H1 (cell line): Measurements from ENCODE around the gene PPAN. TPM values are rescaled to one million over a fixed set of nuclear protein-coding genes. Genes with fewer than 3 reads are reported as not detected.

Experiments used
- CTCF ChIA-PET: fragments of 300-600 bp; sonication (Branson Sonifier 250); formaldehyde crosslinking; loops from one replicate; lab custom pipeline; 2021; ENCODE audit not compliant: partially characterized antibody; lab: Charles Lee
- POLR2A ChIA-PET: fragments of 300-600 bp; sonication (Branson Sonifier 250); formaldehyde crosslinking; loops from one replicate; lab custom pipeline; 2021; ENCODE audit warnings: inconsistent platforms; ENCODE audit not compliant: partially characterized antibody; lab: Charles Lee
- DNase-seq, 2 experiments: peaks; one replicate each; pipeline versions ENCODE4 v3.0.0 to v3.0.0-alpha.2; 2010 to 2022; ENCODE audit warnings: low spot score in 2 of 2, low read depth in 1 of 2, mixed read lengths in 1 of 2
- FAIRE-seq: peaks from 2 replicates; lab custom pipeline; 2011; peaks lifted over from hg19 to GRCh38; lab: Jason Lieb, UNC
- H2AFZ ChIP-seq: 2 replicates; pipeline ENCODE4 v1.8.1; 2012; ENCODE audit warnings: low read length, inconsistent platforms
- H2AK5ac ChIP-seq: 2 replicates; pipeline ENCODE4 v1.6.1; 2013; ENCODE audit warnings: low read depth, low read length
- H2BK120ac ChIP-seq: replicated peaks from 2 replicates; pipeline ENCODE3; 2013; ENCODE audit warnings: low read depth, low read length, inconsistent platforms
- H2BK12ac ChIP-seq: 2 replicates; pipeline ENCODE4 v1.6.1; 2013; ENCODE audit warnings: low read depth, low read length
- H2BK15ac ChIP-seq: 2 replicates; pipeline ENCODE4 v1.6.1; 2013; ENCODE audit warnings: low read length
- H2BK20ac ChIP-seq: 2 replicates; pipeline ENCODE4 v1.6.1; 2013; ENCODE audit warnings: low read length
- H2BK5ac ChIP-seq: 2 replicates; pipeline ENCODE4 v1.6.1; 2013; ENCODE audit warnings: low read depth, low read length
- H3K14ac ChIP-seq: 2 replicates; pipeline ENCODE4 v1.6.1; 2013; ENCODE audit warnings: inconsistent platforms; ENCODE audit not compliant: insufficient read length
- H3K18ac ChIP-seq: 2 replicates; pipeline ENCODE4 v1.6.1; 2013; ENCODE audit warnings: low read length; ENCODE audit errors: extremely low read depth
- H3K23ac ChIP-seq: 2 replicates; pipeline ENCODE4 v1.6.1; 2013; ENCODE audit warnings: inconsistent platforms; ENCODE audit not compliant: insufficient read length
- H3K23me2 ChIP-seq: 2 replicates; pipeline ENCODE4 v1.6.1; 2013; ENCODE audit warnings: low read depth, low read length
- H3K27ac ChIP-seq: 2 replicates; pipeline ENCODE4 v1.6.1; 2011; ENCODE audit warnings: low read depth, low read length, inconsistent platforms
- H3K27me3 ChIP-seq, 4 experiments: replicated peaks in 1 of 4; 1 replicate in 1 of 4; 2 replicates in 3 of 4; pipeline versions ENCODE4 v1.6.1 to v1.8.1; 2011 to 2013; ENCODE audit warnings: low read length in 3 of 4, mild to moderate bottlenecking in 3 of 4, inconsistent platforms in 2 of 4, mixed read lengths in 2 of 4, moderate library complexity in 1 of 4; ENCODE audit not compliant: control insufficient read depth in 3 of 4, insufficient read depth in 3 of 4; ENCODE audit errors: extremely low read depth in 1 of 4
- H3K36me3 ChIP-seq, 4 experiments: 2 replicates each; pipeline versions ENCODE4 v1.6.1 to v1.8.1; 2011 to 2013; ENCODE audit warnings: mild to moderate bottlenecking in 4 of 4, low read length in 3 of 4, moderate library complexity in 2 of 4, control low read depth in 1 of 4, inconsistent platforms in 1 of 4; ENCODE audit not compliant: insufficient read depth in 4 of 4, control insufficient read depth in 2 of 4
- H3K4ac ChIP-seq: replicated peaks from 2 replicates; pipeline ENCODE3; 2013; ENCODE audit warnings: low read length, low read depth, mixed read lengths, inconsistent platforms; ENCODE audit not compliant: insufficient read length
- H3K4me1 ChIP-seq, 4 experiments: replicated peaks in 1 of 4; 1 replicate in 1 of 4; 2 replicates in 3 of 4; pipeline versions ENCODE4 v1.6.1 to v1.8.1; 2011 to 2013; ENCODE audit warnings: low read length in 3 of 4, inconsistent platforms in 2 of 4, mixed read lengths in 1 of 4; ENCODE audit not compliant: insufficient read depth in 4 of 4, control insufficient read depth in 3 of 4
- H3K4me2 ChIP-seq, 2 experiments: 2 replicates each; pipeline versions ENCODE4 v1.6.1 to v1.8.1; 2011 to 2013; ENCODE audit warnings: low read depth in 2 of 2, low read length in 2 of 2, control low read depth in 1 of 2, inconsistent platforms in 1 of 2, mild to moderate bottlenecking in 1 of 2; ENCODE audit not compliant: insufficient read depth in 1 of 2
- H3K4me3 ChIP-seq, 4 experiments: fragments of 200-600, 300-600 bp in 1 of 4; sonication (generic), shearing (Covaris generic), sonication (Bioruptor Twin) in 1 of 4; 2 replicates each; pipeline versions ENCODE4 v1.5.1 to v1.8.1; 2011 to 2016; ENCODE audit warnings: low read length in 4 of 4, low read depth in 3 of 4, control low read depth in 2 of 4, inconsistent platforms in 2 of 4, mild to moderate bottlenecking in 2 of 4, mixed read lengths in 1 of 4, moderate library complexity in 1 of 4; ENCODE audit not compliant: insufficient read depth in 2 of 4; ENCODE audit errors: extremely low read depth in 1 of 4
- H3K56ac ChIP-seq: replicated peaks from 2 replicates; pipeline ENCODE3; 2013; ENCODE audit warnings: low read depth, mild to moderate bottlenecking, mixed read lengths, low read length, inconsistent platforms; ENCODE audit not compliant: insufficient read length
- H3K79me1 ChIP-seq: 2 replicates; pipeline ENCODE4 v1.6.1; 2013; ENCODE audit warnings: low read depth, low read length, control low read depth
- H3K79me2 ChIP-seq, 2 experiments: 2 replicates each; pipeline versions ENCODE4 v1.6.1 to v1.8.1; 2012 to 2013; ENCODE audit warnings: low read length in 2 of 2, mild to moderate bottlenecking in 2 of 2, inconsistent platforms in 1 of 2; ENCODE audit not compliant: insufficient read depth in 2 of 2, control insufficient read depth in 1 of 2
- H3K9ac ChIP-seq, 4 experiments: replicated peaks in 1 of 4; 1 replicate in 1 of 4; 2 replicates in 3 of 4; pipeline versions ENCODE4 v1.6.1 to v1.8.1; 2011 to 2013; ENCODE audit warnings: low read depth in 3 of 4, low read length in 3 of 4, control low read depth in 2 of 4, mild to moderate bottlenecking in 2 of 4, moderate library complexity in 2 of 4, inconsistent platforms in 1 of 4; ENCODE audit errors: extremely low read depth in 1 of 4
- H3K9me3 ChIP-seq, 2 experiments: 2 replicates each; pipeline versions ENCODE4 v1.6.1 to v1.8.1; 2012 to 2013; ENCODE audit warnings: mild to moderate bottlenecking in 2 of 2, moderate library complexity in 2 of 2, control low read depth in 1 of 2, inconsistent platforms in 1 of 2, low read depth in 1 of 2, low read length in 1 of 2, mixed read lengths in 1 of 2; ENCODE audit not compliant: insufficient read depth in 2 of 2
- H4K20me1 ChIP-seq, 2 experiments: replicated peaks in 1 of 2; 2 replicates each; pipeline versions ENCODE3 to v1.8.1; 2011 to 2013; ENCODE audit warnings: inconsistent platforms in 2 of 2, low read length in 2 of 2, mild to moderate bottlenecking in 1 of 2; ENCODE audit not compliant: insufficient read depth in 2 of 2, control insufficient read depth in 1 of 2
- H4K5ac ChIP-seq: 2 replicates; pipeline ENCODE4 v1.6.1; 2013; ENCODE audit warnings: low read length, low read depth, mixed read lengths, inconsistent platforms; ENCODE audit not compliant: insufficient read length
- H4K8ac ChIP-seq: 2 replicates; pipeline ENCODE4 v1.8.0; 2013; ENCODE audit warnings: mild to moderate bottlenecking, moderate library complexity, low read length, inconsistent platforms; ENCODE audit not compliant: insufficient read depth; ENCODE audit errors: extremely low read depth
- H4K91ac ChIP-seq: replicated peaks from 2 replicates; pipeline ENCODE3; 2013; ENCODE audit warnings: low read length, mixed read lengths, inconsistent platforms; ENCODE audit not compliant: insufficient read length
- TCF12 ChIP-seq: IDR thresholded peaks from 2 replicates; pipeline ENCODE4 v1.6.1; 2011; ENCODE audit warnings: low read depth, mild to moderate bottlenecking, low read length
- polyA plus RNA-seq, 7 experiments: library from polyadenylated mRNA; depleted of rRNA in 3 of 7; stranded (reverse) in 5 of 7; unstranded in 2 of 7; fragments of >200 nt in 5 of 7; fragments of 200-250 nt in 2 of 7; gene quantifications; 1 replicate in 5 of 7; 2 replicates in 1 of 7; 4 replicates in 1 of 7; pipeline versions ENCODE4 v1.2.1 to v1.2.3, GENCODE V29; 2011 to 2013; ENCODE audit warnings: missing spikeins in 2 of 7, mixed read lengths in 2 of 7
- total RNA-seq: library from RNA; stranded (reverse); fragmentation: NEBNext Ultra II Directional; extraction: Animal tissue kit (Norgen Biotek cat#: 25700); gene quantifications from 2 replicates; pipeline ENCODE4 v1.2.1, GENCODE V29; 2021

Gene PPAN
- total and polyA plus RNA-seq, 2 of the 8 experiments (the other 6 are each of a cell fraction or from before 2014, with no cell fraction given): 48.8 to 74.4 TPM

GRCh38 chr19:10104130-10104513 lies 2.0 kb upstream of the PPAN start:
- no peak overlapping the region for H3K4me2 ChIP-seq
- H4K91ac ChIP-seq: no peak overlapping the region
- ChIA-PET CTCF (interaction anchor here (0.9 to 2.9 kb wide), 3 partner anchors 9 to 51 kb away, joined by 3 to 20 read pairs (median 3); partner anchors contain the start of gene P2RY11), POLR2A (interaction anchor here (1.0 to 16.9 kb wide), 4 partner anchors 11 to 188 kb away, joined by 3 to 412 read pairs (median 6); partner anchors contain the start of genes EIF3G and P2RY11)
- H3K27ac ChIP-seq: no peak overlapping the region
- H3K4me3 ChIP-seq: no peak overlapping the region
- no peak overlapping the region for H3K18ac ChIP-seq
- peaks cover 0 to 4% (median 3%) of the 10 kb centered on the region in 4 experiments; a peak in 5 of 7 replicates for H3K4me1 ChIP-seq
- no peak overlapping the region for H3K14ac ChIP-seq
- no peak overlapping the region for H2BK15ac ChIP-seq
- H3K36me3 ChIP-seq: peaks cover 10 to 18% (median 13%) of the 10 kb centered on the region in 4 experiments
- H3K23me2 ChIP-seq: 0 out of 2 replicates have a peak, but pooled peaks cover 4% of the 10 kb centered on the region
- FAIRE-seq (no peak), DNase-seq (no peak)
- no peak overlapping the region for H2BK20ac ChIP-seq
- no peak overlapping the region for H2AFZ ChIP-seq
- no peak overlapping the region for H2BK5ac ChIP-seq
- H2BK12ac ChIP-seq: no peak overlapping the region
- peaks cover 8% of the 10 kb centered on the region; the same call in 1 of the 2 replicates for H3K79me1 ChIP-seq
- no peak for TF ChIP-seq TCF12
- no peak overlapping the region for H3K4ac ChIP-seq
- peaks cover 0 to 7% of the 10 kb centered on the region in 2 experiments for H4K20me1 ChIP-seq
- no peaks in the 10 kb centered on the region for H3K9me3 ChIP-seq
- H3K27me3 ChIP-seq: no peaks in the 10 kb centered on the region
- H4K8ac ChIP-seq: no peak overlapping the region
- H2AK5ac ChIP-seq: no peak overlapping the region
- no peak overlapping the region for H3K56ac ChIP-seq
- H2BK120ac ChIP-seq: no peak overlapping the region
- peaks cover 6 to 25% of the 10 kb centered on the region in 2 experiments; a peak in 3 of 4 replicates for H3K79me2 ChIP-seq
- no peak overlapping the region for H3K9ac ChIP-seq
- H4K5ac ChIP-seq: no peak overlapping the region
- no peak overlapping the region for H3K23ac ChIP-seq
